HepG2 (cell line): ENCODE measurements around the gene PSORS1C1. TPM values are rescaled to one million over a fixed set of nuclear protein-coding genes. Genes with fewer than 3 reads are reported as not detected.

Experiments used
- ATAC-seq: fragments of 200-7000 bp; cut with Tn5 transposase; 3 replicates; pipeline ENCODE4 v1.9.1; 2020; ENCODE audit warnings: mild to moderate bottlenecking, moderate library complexity
- BruUV-seq: library from RNA; stranded (reverse); fragments of 400-500 nt; replicated peaks from 2 replicates; lab custom pipeline; 2021; lab: Mats Ljungman, UMichigan
- CTCF ChIA-PET: fragments of 300-600 bp; formaldehyde crosslinking; extraction: SDS; loops from one replicate; lab custom pipeline; 2021; ENCODE audit warnings: low total read pairs, inconsistent platforms, low intra/inter-chr PET ratio; lab: Yijun Ruan, JAX
- POLR2A ChIA-PET: fragments of 350-600 bp; sonication (Branson Sonifier 250); formaldehyde crosslinking; loops from one replicate; lab custom pipeline; 2020; ENCODE audit warnings: antibody characterized with exemption, inconsistent platforms; lab: Yijun Ruan, JAX
- DNase-seq: peaks from one replicate; pipeline ENCODE4 v3.0.0-alpha.2; 2015; ENCODE audit warnings: low spot score
- FAIRE-seq: peaks from 3 replicates; lab custom pipeline; 2011; peaks lifted over from hg19 to GRCh38; lab: Jason Lieb, UNC
- H2AFZ ChIP-seq: one replicate; pipeline ENCODE4 v1.6.1; 2011; ENCODE audit warnings: low read length, inconsistent platforms
- H3K27ac ChIP-seq: fragments of 300-600 bp; 3 replicates; pipeline ENCODE4 v1.8.0; 2011; ENCODE audit warnings: mixed run types, mild to moderate bottlenecking, mixed read lengths, low read length, inconsistent platforms; ENCODE audit not compliant: insufficient read depth; ENCODE audit errors: extremely low read length
- H3K27me3 ChIP-seq, 2 experiments: fragments of 200-600 bp in 1 of 2; 2 replicates in 1 of 2; 3 replicates in 1 of 2; pipeline versions ENCODE4 v1.6.0 to v1.8.0; 2011; ENCODE audit warnings: low read length in 2 of 2, mild to moderate bottlenecking in 2 of 2, moderate library complexity in 2 of 2, inconsistent platforms in 1 of 2; ENCODE audit not compliant: insufficient read depth in 2 of 2, control insufficient read depth in 1 of 2
- H3K36me3 ChIP-seq, 2 experiments: fragments of 200-600 bp in 1 of 2; replicated peaks in 1 of 2; 2 replicates in 1 of 2; 3 replicates in 1 of 2; pipeline versions ENCODE4 v1.5.1 to v1.8.0; 2011; ENCODE audit warnings: low read length in 2 of 2, inconsistent platforms in 1 of 2; ENCODE audit not compliant: insufficient read depth in 2 of 2, control insufficient read depth in 1 of 2
- H3K4me1 ChIP-seq: 2 replicates; pipeline ENCODE4 v1.5.1; 2012; ENCODE audit warnings: low read length, inconsistent platforms; ENCODE audit not compliant: insufficient read depth
- H3K4me2 ChIP-seq: 2 replicates; pipeline ENCODE4 v1.6.0; 2011; ENCODE audit warnings: low read depth, low read length, inconsistent platforms
- H3K4me3 ChIP-seq, 3 experiments: fragments of 200-600 bp in 1 of 3; sonication (generic), shearing (Covaris generic) in 1 of 3; replicated peaks in 1 of 3; 2 replicates each; pipeline ENCODE4 v1.5.1; 2011 to 2016; ENCODE audit warnings: low read length in 3 of 3, inconsistent platforms in 2 of 3, low read depth in 2 of 3, mild to moderate bottlenecking in 2 of 3, control low read depth in 1 of 3, mixed read lengths in 1 of 3; ENCODE audit not compliant: insufficient read depth in 1 of 3
- H3K79me2 ChIP-seq: one replicate; pipeline ENCODE4 v1.6.1; 2011; ENCODE audit warnings: low read length, inconsistent platforms; ENCODE audit not compliant: insufficient read depth
- H3K9ac ChIP-seq: 2 replicates; pipeline ENCODE4 v1.6.0; 2011; ENCODE audit warnings: mild to moderate bottlenecking, low read depth, low read length, inconsistent platforms; ENCODE audit not compliant: insufficient read depth
- H3K9me3 ChIP-seq: 2 replicates; pipeline ENCODE4 v1.5.1; 2012; ENCODE audit warnings: mild to moderate bottlenecking, low read length
- H4K20me1 ChIP-seq: 2 replicates; pipeline ENCODE4 v1.6.0; 2011; ENCODE audit warnings: inconsistent platforms, mild to moderate bottlenecking, low read length, moderate library complexity; ENCODE audit not compliant: insufficient read depth
- GATAD1 ChIP-seq: IDR thresholded peaks from 2 replicates; pipeline ENCODE4 v1.6.1; 2016; ENCODE audit warnings: missing genetic modification reagents, missing compliant biosample characterization
- KLF13 ChIP-seq: sonication (generic); formaldehyde crosslinking; IDR thresholded peaks from 2 replicates; pipeline ENCODE4 v1.4.0; 2020; ENCODE audit warnings: mild to moderate bottlenecking, missing genetic modification reagents
- MBNL3 ChIP-seq: fragments of 250-450 bp; sonication (Bioruptor Pico); conservative IDR thresholded peaks from 2 replicates; pipeline ENCODE4 v1.8.0; 2022; ENCODE audit warnings: mild to moderate bottlenecking, inconsistent platforms
- THAP9 ChIP-seq: sonication (generic); formaldehyde crosslinking; IDR thresholded peaks from 2 replicates; pipeline ENCODE4; 2020; ENCODE audit warnings: missing genetic modification reagents, mild to moderate bottlenecking, borderline replicate concordance
- UBTF ChIP-seq: sonication (generic); formaldehyde crosslinking; IDR thresholded peaks from 2 replicates; pipeline ENCODE4 v1.4.0; 2020; ENCODE audit warnings: mild to moderate bottlenecking, missing genetic modification reagents
- ZNF639 ChIP-seq: conservative IDR thresholded peaks from 2 replicates; pipeline ENCODE4 v1.6.1; 2018; ENCODE audit warnings: missing genetic modification reagents
- ZNF782 ChIP-seq: sonication (generic); formaldehyde crosslinking; IDR thresholded peaks from 2 replicates; pipeline ENCODE4 v1.4.0; 2020; ENCODE audit warnings: missing genetic modification reagents, mild to moderate bottlenecking, borderline replicate concordance
- WGBS: methylation state at CpG from one replicate; pipeline ENCODE4 v1.1.6; 2017; ENCODE audit warnings: low lambda C conversion rate; 5-methylcytosine and 5-hydroxymethylcytosine counted together
- in situ Hi-C: cut with HindIII; loops from 2 replicates; pipeline ENCODE4 v1.10.0; 2017; ENCODE audit warnings: low pct_unique_long_range_greater_than_20kb; ENCODE audit not compliant: extremely low pct_ligation_motif_present
- intact Hi-C: fragments of 100-400 bp; cut with micrococcal nuclease; formaldehyde crosslinking; loops from one replicate; pipeline ENCODE4 v1.10.0; 2022; ENCODE audit not compliant: unreplicated experiment
- polyA plus RNA-seq, 8 experiments: library from polyadenylated mRNA; depleted of rRNA in 3 of 8; stranded (reverse) in 7 of 8; unstranded in 1 of 8; fragments of >200 nt; fragmentation: Illumina TruSeq in 4 of 8; extraction: Trizol in 4 of 8; gene quantifications; 2 replicates each; pipeline versions ENCODE4 v1.2.1 to v1.2.3, GENCODE V29; 2011 to 2016; ENCODE audit warnings: low read depth in 4 of 8, missing spikeins in 1 of 8, mixed read lengths in 1 of 8; ENCODE audit not compliant: insufficient read depth in 1 of 8
- total RNA-seq, 5 experiments: library from RNA; depleted of rRNA; stranded (reverse); fragments of >200 nt; fragmentation: Illumina TruSeq; extraction: Trizol; gene quantifications; 2 replicates each; pipeline ENCODE4 v1.2.3, GENCODE V29; 2016; ENCODE audit warnings: low read depth in 1 of 5
- TF ChIP-seq, protein P1 (sequence below): sonication (generic); formaldehyde crosslinking; IDR thresholded peaks from 2 replicates; pipeline ENCODE4 v1.8.1; 2023; ENCODE audit warnings: missing genetic modification reagents, inconsistent platforms, borderline replicate concordance

PSORS1C1 gene
- total and polyA plus RNA-seq, 2 of the 13 experiments (the other 11 are each of a cell fraction or from before 2014, with no cell fraction given), result 0.01 to 0.02 TPM

DNA sequence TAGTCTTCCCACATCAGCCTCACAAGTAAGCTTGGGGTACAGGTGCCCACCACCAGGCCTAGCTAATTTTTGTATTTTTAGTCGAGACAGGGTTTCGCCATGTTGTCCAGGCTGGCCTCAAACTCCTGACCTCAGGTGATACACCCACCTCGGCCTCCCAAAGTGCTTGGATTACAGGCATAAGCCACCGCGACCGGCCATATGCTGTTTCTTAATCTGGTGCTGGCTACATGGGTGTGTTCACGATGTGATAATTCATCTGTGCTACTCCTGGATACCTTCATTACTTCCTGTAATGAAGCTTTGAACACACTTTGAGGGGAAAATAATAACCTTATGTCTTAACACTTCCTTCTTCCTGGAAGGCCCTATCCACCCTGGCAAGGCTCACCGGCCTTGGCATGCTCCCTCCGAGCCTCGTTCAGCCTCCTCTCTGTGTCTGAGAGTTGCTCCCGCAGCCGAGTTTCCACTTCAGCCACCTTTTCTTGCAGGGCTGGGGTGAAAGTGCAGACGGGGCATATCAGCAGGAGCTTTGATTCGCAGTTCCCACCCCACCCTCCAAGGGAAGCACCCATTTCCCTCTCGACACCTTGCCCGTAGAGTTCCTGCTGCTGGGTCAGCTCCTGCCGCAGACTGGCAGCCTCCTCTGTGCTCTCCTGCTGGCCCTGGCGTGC, 29.8 kb downstream of the PSORS1C1 start:
- Histone ChIP-seq H3K27ac (no peak overlapping the region), H3K4me3 (no peak overlapping the region), H2AFZ (no peak overlapping the region), H3K27me3 (no peaks in the 10 kb centered on the region), H3K4me2 (no peak overlapping the region), H3K4me1 (no peaks in the 10 kb centered on the region), H3K9ac (no peak overlapping the region)
- POLR2A ChIA-PET, result no interaction called here
- intact Hi-C loops, result no loop called here
- no peak for ATAC-seq
- no TSS peak for BruUV-seq
- 94% methylated on average over 17 of the region's 18 CpGs for WGBS
- TF ChIP-seq GATAD1 (no peak), ZNF782 (CRISPR knock-in tag) (no peak), ZNF639 (CRISPR knock-in tag) (no peak)
- TF ChIP-seq, protein P1, sequence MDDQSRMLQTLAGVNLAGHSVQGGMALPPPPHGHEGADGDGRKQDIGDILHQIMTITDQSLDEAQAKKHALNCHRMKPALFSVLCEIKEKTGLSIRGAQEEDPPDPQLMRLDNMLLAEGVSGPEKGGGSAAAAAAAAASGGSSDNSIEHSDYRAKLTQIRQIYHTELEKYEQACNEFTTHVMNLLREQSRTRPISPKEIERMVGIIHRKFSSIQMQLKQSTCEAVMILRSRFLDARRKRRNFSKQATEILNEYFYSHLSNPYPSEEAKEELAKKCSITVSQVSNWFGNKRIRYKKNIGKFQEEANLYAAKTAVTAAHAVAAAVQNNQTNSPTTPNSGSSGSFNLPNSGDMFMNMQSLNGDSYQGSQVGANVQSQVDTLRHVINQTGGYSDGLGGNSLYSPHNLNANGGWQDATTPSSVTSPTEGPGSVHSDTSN (CRISPR knock-in tag), result no peak
- TF ChIP-seq, all 625 proteins: peak for 0
- Histone ChIP-seq H3K79me2 (no peaks in the 10 kb centered on the region), H4K20me1 (no peaks in the 10 kb centered on the region), H3K36me3 (peaks cover 4 to 18% of the 10 kb centered on the region in 2 experiments; a peak in 4 of 5 replicates), H3K9me3 (no peaks in the 10 kb centered on the region)
- DNase-seq (no peak), FAIRE-seq (no peak)
- in situ Hi-C loops, result no loop called here
- CTCF ChIA-PET, result no interaction called here

DNA sequence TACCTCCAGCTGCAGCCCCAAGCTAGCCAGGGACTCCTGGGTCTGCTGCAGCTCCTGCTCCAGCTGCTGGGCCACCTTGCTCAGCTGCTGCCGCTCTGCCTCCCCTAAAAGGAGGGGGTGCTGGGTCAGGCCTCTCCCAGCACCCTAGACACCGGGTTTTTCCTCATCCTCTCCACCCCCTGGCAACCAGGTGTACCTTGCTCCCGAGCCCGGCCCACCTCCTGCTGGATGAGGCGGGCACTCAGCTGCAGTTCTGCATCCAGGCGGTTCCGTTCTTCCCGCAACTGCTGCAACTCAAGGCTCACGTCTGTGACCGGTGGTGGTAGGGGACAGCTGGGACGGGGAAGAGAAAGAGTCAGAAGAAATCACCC, 30.4 kb downstream of the PSORS1C1 start:
- no peak overlapping the region for H2AFZ ChIP-seq
- POLR2A ChIA-PET, result no interaction called here
- no peaks in the 10 kb centered on the region for H4K20me1 ChIP-seq
- no peaks in the 10 kb centered on the region for H3K79me2 ChIP-seq
- H3K27ac ChIP-seq, result no peak overlapping the region
- peaks cover 4 to 20% of the 10 kb centered on the region in 2 experiments; a peak in 4 of 5 replicates for H3K36me3 ChIP-seq
- no peak for FAIRE-seq
- no peak overlapping the region for H3K4me3 ChIP-seq
- no peaks in the 10 kb centered on the region for H3K9me3 ChIP-seq
- in situ Hi-C loops (no loop called here), intact Hi-C loops (no loop called here)
- BruUV-seq, result no TSS peak
- no peak overlapping the region for H3K9ac ChIP-seq
- no peaks in the 10 kb centered on the region for H3K4me1 ChIP-seq
- no peak for DNase-seq
- H3K4me2 ChIP-seq, result no peak overlapping the region
- H3K27me3 ChIP-seq, result no peaks in the 10 kb centered on the region
- ATAC-seq, result no peak
- 80% methylated on average over 11 of the region's 11 CpGs for WGBS
- CTCF ChIA-PET, result no interaction called here
- TF ChIP-seq KLF13 (CRISPR knock-in tag) (no peak), UBTF (CRISPR knock-in tag) (no peak), MBNL3 (no peak), THAP9 (CRISPR knock-in tag) (no peak)
